HEK293 (cell line): Measurements from ENCODE around the gene KLHL6.

Experiments used
- EGR2 ChIP-seq: fragments of 450-650 bp; formaldehyde crosslinking; IDR thresholded peaks from 2 replicates; pipeline ENCODE4 v1.5.1; 2016; ENCODE audit warnings: low read depth, missing biosample characterization, missing genetic modification characterization
- MEIS1 ChIP-seq: sonication (generic); formaldehyde crosslinking; IDR thresholded peaks from 2 replicates; pipeline ENCODE4 v1.8.1; 2022; ENCODE audit warnings: missing genetic modification reagents, mild to moderate bottlenecking, borderline replicate concordance
- ZFP41 ChIP-seq: fragments of 450-650 bp; formaldehyde crosslinking; IDR thresholded peaks from 2 replicates; pipeline ENCODE4 v1.5.1; 2016; ENCODE audit warnings: missing biosample characterization, missing genetic modification characterization, borderline replicate concordance
- ZNF202 ChIP-seq: fragments of 450-650 bp; formaldehyde crosslinking; IDR thresholded peaks from 2 replicates; pipeline ENCODE4 v1.5.1; 2016; ENCODE audit warnings: missing biosample characterization, missing genetic modification characterization, borderline replicate concordance
- ZNF792 ChIP-seq: fragments of 450-650 bp; formaldehyde crosslinking; IDR thresholded peaks from 2 replicates; pipeline ENCODE4 v1.5.1; 2016; ENCODE audit warnings: missing biosample characterization, missing genetic modification characterization
- TF ChIP-seq, protein P1 (sequence below): fragments of 450-650 bp; formaldehyde crosslinking; IDR thresholded peaks from 2 replicates; pipeline ENCODE4 v1.5.1; 2016; ENCODE audit warnings: missing biosample characterization, missing genetic modification characterization
- TF ChIP-seq, protein P2 (sequence below): fragments of 450-650 bp; formaldehyde crosslinking; IDR thresholded peaks from 2 replicates; pipeline ENCODE4 v1.5.1; 2016; ENCODE audit warnings: missing biosample characterization, missing genetic modification characterization

DNA sequence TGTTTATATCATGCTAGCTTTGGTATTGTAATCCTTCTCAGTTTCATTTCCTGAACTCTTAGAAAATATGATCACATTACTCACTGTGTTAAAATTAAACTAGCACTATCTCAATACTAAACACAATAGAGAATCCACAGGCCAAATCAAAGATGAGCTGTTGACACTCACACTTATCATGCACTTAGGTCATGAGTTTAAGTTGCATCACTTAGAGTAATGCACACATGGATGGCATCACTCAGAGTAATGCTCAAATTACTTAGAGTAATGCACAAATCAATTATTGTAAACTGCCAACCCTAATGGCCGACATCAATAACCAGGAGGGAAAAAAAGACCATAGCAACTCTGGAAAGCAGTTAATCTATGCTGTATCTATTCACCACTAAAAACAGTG, 87.1 kb downstream of the KLHL6 start:
- TF ChIP-seq, protein P1, sequence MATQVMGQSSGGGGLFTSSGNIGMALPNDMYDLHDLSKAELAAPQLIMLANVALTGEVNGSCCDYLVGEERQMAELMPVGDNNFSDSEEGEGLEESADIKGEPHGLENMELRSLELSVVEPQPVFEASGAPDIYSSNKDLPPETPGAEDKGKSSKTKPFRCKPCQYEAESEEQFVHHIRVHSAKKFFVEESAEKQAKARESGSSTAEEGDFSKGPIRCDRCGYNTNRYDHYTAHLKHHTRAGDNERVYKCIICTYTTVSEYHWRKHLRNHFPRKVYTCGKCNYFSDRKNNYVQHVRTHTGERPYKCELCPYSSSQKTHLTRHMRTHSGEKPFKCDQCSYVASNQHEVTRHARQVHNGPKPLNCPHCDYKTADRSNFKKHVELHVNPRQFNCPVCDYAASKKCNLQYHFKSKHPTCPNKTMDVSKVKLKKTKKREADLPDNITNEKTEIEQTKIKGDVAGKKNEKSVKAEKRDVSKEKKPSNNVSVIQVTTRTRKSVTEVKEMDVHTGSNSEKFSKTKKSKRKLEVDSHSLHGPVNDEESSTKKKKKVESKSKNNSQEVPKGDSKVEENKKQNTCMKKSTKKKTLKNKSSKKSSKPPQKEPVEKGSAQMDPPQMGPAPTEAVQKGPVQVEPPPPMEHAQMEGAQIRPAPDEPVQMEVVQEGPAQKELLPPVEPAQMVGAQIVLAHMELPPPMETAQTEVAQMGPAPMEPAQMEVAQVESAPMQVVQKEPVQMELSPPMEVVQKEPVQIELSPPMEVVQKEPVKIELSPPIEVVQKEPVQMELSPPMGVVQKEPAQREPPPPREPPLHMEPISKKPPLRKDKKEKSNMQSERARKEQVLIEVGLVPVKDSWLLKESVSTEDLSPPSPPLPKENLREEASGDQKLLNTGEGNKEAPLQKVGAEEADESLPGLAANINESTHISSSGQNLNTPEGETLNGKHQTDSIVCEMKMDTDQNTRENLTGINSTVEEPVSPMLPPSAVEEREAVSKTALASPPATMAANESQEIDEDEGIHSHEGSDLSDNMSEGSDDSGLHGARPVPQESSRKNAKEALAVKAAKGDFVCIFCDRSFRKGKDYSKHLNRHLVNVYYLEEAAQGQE (tag by site-specific recombination) = no peak
- TF ChIP-seq ZFP41 (no peak), EGR2 (no peak), ZNF792 (tag by site-specific recombination) (no peak), ZNF202 (tag by site-specific recombination) (no peak), MEIS1 (CRISPR knock-in tag) (no peak)
- TF ChIP-seq, protein P2, sequence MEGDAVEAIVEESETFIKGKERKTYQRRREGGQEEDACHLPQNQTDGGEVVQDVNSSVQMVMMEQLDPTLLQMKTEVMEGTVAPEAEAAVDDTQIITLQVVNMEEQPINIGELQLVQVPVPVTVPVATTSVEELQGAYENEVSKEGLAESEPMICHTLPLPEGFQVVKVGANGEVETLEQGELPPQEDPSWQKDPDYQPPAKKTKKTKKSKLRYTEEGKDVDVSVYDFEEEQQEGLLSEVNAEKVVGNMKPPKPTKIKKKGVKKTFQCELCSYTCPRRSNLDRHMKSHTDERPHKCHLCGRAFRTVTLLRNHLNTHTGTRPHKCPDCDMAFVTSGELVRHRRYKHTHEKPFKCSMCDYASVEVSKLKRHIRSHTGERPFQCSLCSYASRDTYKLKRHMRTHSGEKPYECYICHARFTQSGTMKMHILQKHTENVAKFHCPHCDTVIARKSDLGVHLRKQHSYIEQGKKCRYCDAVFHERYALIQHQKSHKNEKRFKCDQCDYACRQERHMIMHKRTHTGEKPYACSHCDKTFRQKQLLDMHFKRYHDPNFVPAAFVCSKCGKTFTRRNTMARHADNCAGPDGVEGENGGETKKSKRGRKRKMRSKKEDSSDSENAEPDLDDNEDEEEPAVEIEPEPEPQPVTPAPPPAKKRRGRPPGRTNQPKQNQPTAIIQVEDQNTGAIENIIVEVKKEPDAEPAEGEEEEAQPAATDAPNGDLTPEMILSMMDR (tag by site-specific recombination) = no peak
